Measurements from ENCODE around the gene CUL2.
"Not testable (repeated sequence)": the region's sequence is repeated elsewhere in the genome, so short reads cannot be mapped to it uniquely, and the experiment has no call there.

Gene CUL2

DNA sequence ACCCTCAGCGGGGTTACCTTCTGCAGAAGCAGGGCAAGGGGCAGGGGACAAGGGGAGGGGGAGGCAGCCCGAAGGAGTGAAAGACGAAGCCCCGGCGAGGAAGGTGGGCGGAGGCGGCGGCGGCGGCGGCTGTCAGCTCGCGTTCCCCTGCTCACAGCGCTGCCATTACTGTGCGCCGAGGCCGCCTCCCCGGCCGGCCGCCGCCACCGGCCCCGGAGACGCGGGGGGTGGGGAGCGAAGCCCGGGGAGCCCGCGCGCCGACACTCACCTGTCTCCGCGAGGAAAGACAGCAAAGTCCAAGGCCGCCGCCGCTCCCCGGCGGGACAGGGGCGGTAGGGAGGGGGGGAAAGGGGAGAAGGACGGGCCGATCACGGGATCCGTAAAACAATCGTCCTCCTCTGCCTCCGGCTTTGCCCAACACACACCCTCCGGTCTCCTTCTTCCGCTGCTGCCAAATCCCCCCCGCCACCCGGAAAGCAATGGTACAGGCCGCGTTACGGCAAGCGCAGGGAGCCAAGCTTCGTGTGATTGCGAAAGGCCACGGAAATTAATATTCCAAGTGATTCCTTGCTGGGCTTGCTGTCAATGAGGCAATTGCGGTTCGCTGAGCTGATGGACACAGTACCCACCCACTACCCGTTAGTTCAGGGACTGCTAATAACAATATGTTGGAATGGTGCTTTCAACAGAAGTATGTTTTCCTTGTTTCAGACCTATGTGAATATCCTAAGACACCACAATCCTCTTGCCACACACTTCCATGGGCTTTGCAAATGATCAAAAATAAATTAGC, at the start of gene CUL2:
Gene CUL2, minus strand, starts transcription at position 180 of the 793 bp plus-strand sequence. CDS start 19,024 bp downstream, outside the sequence.
- peak; percentile 83 to 87 for DNase-seq (ENCODE audit: low read depth in 2 of 2)

DNA sequence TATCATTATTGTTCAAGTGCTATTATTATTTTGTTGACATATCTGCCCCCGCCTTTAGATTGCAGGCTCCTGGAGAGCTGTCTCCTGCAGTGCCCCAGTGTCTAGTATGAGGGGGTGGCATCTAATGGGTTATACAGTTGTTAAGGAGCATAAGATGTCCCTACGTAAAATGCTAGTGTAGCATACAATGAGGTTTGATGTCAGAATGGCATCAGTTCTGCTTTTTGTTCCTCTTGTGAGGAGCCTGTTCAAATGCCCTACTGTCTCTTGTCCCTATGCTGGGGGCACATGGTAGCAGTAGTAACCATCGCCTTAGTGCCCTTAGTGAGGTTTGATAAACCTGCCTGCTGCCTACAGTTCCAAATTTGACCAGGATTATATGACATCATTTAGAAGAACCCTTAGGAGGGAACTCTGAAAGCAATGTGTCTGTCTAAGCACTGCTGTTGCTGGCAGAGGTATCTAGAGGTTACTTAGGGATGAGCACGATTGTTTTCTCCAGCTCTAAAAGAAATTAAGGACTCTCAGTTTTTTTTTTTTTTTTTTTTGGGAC, 46.2 kb upstream of the CUL2 start:
- no peak for DNase-seq (ENCODE audit: low read depth in 2 of 2)

DNA sequence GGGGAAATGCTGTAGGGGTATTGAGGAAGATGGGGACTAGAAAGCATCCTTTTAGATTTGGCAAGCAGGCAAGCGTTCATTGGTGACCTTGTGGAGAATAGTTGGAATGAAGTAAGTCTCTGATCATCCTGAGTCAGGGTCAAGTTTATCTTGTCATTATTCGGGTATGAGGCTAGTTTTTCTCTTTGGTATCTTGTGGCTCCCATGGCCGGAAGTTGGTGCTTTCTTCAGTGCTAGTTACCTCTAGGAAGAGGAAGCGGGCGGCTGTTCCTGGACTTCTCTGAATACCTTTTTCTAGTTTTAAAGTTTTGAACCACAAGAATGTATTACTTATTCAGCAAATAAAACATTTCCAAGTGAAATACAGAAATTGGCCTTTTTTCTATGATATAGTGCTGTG, 45.7 kb upstream of the CUL2 start:
- DNase-seq (ENCODE audit: low read depth in 2 of 2): no peak

DNA sequence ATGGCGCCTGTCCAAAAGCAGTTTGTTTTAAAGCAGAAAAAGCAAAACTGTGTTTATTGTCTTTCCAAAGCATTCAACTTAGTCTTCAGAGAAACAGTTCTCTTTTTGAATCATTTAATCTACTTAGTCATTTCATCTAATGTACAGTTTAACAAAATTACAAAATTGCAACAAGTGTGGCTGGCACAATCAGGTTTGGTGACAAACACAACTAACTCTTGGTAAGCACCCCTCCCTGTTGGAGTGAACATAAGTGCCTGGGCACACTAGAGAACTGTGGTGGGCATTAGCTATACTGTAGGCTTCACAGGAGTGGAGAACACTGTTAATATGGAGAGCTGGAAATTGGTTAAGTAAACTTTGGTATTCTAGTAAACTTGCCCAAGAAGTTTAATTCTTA, 43.4 kb upstream of the CUL2 start:
- DNase-seq (ENCODE audit: low read depth in 2 of 2): no peak

DNA sequence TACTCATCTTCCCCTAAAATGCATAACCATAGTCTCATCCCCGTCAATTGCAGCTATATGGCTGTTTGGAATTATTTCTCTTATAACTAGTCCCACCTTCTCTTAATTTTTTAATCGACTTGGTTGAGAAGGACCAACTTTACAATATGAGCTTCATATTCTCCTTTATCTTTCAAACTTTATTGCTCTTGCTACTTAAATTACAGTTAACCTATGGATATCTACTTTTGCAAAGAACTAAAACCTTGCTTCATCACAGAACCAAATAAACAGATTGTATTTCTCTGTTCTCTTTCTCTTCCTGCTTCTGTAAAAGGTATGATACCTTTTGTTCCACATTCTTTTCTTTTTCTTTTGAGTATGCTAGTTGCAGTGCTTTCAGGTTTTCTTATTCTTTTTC, 42.6 kb upstream of the CUL2 start:
- no peak for DNase-seq (ENCODE audit: low read depth in 2 of 2)

DNA sequence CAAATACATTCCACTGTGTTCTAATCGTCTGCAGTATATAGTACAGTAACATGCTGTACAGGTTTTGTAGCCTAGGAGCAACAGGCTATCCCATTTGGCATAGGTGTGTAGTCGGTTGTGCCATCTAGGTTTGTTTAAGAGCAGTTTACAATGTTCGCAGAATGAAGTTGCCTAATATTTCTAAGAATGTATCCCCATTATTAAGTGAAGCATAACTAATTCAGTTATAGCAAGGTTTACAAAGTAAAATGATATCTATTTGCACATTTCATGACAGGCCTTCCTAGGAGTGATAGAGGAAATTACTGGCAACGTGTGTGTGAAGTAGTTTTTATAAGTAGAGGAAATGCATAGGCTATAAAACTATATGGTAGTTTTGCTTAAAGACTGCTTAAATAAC, 40.5 kb upstream of the CUL2 start:
- DNase-seq (ENCODE audit: low read depth in 2 of 2): no peak

DNA sequence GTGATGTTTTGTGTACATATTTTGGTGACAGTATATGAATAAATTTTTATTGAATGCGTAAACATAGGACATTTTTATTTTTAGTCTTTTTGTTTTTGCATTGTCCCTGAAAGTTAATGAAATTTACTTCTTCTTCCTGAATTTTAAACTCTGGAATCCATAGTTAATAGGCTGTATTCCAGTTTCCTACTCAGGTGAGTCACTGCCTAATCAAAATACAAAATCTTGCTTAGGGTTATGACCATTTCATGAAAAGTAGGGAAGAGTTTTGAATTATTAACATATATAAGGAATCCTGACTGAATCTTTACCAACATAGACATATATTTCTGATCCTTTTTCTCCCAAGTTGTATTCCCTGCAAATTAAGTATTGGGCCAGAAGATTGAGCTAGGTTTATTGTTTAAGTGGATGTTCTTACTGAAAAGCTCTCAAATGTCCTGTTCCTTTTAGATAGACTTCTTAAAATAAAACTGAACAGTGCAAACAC, 39.1 kb upstream of the CUL2 start:
- DNase-seq (ENCODE audit: low read depth in 2 of 2): no peak

DNA sequence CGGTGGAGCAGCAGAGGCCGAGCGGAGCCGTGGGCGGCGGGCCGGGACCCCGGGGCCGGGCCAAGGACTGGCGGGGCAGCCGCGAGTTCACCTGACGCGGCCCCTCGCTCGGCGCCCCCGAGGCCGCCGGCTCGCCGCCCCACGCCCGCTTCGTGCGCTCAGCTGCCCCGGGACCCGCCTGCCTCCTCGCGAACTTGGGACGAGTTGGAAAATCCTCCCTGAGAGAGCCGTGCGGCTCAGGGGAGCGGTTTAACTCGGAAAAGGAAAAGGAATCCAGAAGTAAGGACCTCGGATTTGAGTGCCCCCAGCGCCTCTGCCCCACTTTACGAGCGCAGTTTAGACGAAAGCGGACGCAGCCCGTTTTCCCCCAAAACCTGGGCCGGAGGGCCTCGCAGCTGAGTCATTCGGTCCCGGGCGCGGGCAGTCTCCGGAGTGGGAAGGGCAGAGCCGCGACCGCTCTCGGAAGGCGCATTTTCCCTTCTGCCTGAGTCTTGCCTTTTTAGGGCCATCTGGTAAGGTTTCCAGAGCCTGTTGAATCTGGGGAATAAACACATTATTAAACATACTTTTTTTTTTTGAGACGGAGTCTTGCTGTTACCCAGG, 37.2 kb upstream of the CUL2 start:
- DNase-seq (ENCODE audit: low read depth in 2 of 2): peak in 1 of 2 donors; percentile 44

DNA sequence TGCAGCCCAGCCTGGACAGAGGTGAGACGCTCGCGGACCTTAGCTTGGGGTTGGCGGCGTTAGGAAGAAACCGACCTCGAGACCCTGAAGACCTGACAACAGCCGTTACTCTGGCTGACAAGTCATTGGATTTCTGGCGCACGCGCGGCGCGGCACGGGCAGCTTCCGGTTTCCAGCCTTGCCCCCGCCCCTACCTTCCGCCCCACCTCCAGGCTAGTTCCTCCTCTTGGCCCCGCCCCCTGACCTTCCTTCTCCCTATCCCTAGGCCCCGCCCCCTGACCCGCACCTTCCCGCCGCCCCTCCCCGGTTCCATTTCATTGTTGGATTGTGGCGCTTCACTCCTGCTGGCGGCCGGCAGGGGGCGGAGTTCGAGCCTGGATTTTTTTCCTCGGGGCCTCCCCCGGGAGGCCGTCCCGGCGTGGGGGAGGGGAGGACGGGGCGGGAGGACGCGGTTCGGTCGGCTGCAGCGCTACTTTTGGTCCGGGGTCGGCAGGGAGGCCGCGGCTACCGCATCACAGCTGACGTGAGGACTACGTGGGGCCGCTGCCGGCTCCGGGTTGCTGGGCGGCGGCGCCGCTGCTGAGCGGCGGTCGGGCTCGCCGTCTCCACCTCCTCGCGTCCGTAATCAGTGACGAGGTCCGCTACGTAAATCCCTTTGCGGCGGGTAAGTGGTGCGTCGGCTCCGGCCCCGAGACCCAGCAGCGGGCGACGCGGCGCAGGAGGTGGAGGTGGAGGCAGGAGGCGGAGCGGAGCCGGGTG, 36.6 kb upstream of the CUL2 start, which contains the start of gene CREM:
Gene CREM, plus strand, starts transcription at position 317 of the 759 bp plus-strand sequence. CDS start 10,990 bp downstream, outside the sequence.
- peak; percentile 100 for DNase-seq (ENCODE audit: low read depth in 2 of 2)

DNA sequence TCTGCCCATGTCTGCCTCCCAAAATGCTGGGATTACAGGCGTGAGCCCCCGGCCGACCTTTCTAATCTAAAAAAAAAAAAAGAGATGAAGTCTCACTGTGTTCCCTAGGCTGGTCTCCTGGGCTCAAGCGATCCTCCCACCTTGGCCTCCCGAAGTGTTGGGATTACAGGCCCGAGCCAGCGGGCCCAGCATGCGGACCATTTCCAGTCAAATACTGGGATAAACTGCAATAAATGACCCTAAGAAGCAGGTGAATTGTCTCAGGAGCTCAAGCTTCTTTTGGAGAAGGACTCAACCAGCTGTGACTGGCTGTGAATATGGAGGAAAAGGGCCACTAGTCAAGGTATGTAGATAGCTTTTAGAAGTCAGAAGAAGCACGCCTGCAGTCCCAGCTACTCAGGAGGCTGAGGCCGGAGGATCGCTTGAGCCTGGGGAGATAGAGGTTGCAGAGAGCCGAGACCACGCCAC, 36.0 kb upstream of the CUL2 start:
- no peak for DNase-seq (ENCODE audit: low read depth in 2 of 2)

DNA sequence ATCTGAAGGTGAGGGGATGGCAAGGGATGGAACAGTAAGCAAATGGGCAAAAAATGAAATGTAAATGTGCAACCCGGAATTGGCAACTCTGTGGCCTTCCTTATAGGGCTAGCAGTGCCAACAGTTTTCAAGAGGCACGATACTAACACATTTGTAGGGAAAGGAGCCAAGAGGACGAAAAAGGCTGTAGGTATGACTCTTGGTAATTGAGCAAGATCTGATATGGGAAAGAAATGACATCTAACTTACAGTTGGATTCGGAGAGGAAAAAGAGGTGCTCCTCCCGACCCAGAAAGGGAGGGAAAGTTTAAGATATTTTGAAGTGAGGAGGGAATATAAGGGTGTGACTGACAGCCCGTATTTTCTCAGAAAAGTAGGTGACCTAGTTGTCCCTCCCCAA, 34.4 kb upstream of the CUL2 start:
- DNase-seq (ENCODE audit: low read depth in 2 of 2): no peak

DNA sequence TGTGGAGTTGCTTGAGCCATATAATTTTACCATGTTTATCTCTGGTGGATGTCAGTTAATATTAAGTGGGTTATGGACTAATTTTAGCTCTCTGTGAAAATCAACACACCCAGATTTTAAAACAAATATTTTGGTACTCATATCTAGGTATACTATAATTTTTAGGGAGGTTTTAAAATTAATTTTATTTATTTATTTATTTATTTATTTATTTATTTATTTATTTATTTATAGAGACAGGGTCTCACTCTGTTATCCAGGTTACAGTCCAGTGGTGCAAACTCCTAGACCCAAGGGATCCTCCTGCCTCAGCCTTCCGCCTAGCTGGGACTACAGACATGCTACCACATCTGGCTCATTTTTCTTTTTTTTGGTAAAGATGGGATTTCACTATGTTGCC, 29.2 kb upstream of the CUL2 start:
- no peak for DNase-seq (ENCODE audit: low read depth in 2 of 2)

DNA sequence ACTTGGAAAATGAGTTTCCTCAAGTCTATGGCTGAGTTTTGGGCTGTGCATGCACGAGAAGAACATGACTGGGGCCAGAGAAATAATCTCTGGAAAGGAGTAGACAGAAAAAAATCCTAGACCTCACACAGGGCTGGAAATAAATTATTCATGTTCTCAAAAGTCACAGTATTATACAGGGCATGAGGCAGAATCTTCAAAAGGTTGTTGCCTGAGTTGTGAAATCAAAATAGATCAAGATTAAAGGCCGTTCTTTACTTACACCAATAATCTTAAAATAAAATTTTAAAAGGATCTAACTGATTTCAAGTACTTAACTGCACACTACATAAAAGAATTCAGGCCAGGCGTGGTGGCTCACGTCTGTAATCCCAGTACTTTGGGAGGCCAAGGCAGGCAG, 22.4 kb upstream of the CUL2 start:
- DNase-seq (ENCODE audit: low read depth in 2 of 2): no peak

DNA sequence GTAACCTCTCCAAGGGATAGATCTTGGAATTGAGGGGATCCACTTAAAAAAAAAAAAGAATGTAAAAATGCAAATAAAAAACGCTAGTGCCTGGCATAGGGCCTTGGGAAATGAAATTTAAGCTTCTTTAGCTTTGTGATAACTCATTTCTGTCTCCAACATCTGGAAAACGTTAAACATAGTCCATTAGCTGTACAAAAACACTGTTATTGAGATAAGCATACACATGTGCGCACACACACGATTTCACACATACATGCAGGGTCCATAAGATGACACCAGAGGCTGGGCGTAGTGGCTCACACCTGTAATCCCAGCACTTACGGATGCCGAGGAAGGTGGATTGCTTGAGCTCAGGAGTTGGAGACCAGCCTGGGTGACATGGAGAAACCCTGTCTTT, 13.7 kb upstream of the CUL2 start:
- DNase-seq (ENCODE audit: low read depth in 2 of 2): no peak

DNA sequence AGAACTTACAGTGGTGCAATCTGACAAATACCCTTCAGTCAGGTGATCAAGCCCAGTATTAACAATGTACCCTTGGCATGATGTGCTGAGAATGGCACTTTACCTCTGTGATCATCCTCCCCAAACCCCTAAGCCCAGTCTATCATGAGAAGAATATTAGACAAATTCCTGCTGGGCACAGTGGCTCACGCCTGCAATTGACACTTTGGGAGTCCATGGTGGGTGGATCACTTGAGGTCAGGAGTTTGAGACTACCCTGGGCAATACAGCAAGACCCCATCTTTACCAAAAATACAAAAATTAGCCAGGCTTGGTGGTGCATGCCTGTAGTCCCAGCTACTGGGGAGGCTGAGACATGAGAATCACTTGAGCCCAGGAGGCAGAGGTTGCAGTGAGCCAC, 7.4 kb upstream of the CUL2 start:
- no peak for DNase-seq (ENCODE audit: low read depth in 2 of 2)

DNA sequence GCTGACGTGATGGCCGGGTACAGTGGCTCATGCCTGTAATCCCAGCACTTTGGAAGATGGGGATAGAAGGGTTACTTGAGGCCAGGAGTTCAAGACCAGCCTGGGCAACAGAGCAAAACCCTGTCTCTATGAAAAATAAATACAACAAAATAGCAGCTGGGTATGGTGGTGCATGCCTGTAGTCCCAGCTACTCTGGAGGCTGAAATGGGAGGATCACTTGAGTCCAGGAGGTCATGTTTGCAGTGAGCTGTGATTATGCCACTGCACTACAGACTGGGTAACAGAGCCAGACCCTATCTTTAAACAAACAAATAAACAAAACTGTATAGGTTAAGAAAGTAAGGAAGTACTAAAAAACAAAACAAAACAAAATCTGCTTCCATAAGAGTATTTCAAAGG, 6.2 kb upstream of the CUL2 start:
- DNase-seq (ENCODE audit: low read depth in 2 of 2): no peak

DNA sequence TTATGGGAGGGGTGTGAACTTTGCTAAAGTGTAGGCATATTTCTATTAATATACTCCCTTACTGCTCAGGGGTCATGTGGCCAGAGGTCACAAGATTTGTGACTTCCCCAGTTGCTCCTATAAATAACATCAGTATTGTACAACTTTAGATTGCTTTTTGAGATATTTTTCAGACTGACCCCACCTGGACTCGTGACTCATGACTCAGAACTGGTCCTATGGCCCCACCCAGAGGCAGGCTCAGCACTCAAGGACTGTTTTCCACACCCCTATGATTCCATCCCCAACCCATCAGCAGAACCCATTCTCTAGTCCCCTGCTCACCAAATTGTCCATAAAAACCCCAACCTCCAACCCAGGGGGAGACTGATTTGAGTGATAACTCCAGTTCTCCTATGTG, 2.7 kb upstream of the CUL2 start:
- DNase-seq (ENCODE audit: low read depth in 2 of 2): no peak

DNA sequence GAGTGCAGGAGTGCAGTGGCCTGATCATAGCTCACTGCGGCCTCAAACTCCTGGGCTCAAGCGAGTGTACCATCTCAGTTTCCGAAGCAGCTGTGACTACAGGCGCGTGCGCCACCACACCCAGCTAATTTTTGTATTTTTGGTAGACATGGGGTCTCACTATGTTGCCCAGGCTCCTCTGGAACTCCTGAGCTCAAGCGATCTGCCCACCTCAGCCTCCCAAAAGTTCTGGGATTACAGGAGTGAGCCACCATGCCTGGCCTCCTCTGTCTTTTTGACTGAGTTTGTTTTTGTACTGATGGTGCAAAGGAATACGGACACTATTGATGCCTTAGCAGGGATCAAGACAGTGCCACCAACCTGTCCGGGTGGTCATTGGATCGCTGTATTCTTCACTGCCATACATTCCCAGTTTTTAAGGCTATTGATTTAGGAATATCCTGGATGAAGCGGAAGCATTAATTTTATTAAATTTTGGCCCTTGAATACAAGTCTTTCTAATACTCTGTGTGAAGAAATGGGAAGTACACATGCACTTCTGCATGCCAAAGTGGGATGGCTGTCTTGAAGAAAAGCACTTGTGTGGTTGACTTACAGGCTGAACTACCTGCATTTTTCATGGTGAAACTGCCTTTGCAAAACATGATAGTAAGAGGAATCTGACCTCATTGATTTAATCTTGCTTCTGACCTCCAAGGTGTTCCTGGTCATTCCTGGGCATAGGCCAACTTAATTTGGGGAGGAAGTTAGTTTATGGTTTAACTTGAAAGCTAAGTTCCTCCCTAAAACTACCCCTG, 2.1 kb upstream of the CUL2 start:
- DNase-seq (ENCODE audit: low read depth in 2 of 2): no peak

DNA sequence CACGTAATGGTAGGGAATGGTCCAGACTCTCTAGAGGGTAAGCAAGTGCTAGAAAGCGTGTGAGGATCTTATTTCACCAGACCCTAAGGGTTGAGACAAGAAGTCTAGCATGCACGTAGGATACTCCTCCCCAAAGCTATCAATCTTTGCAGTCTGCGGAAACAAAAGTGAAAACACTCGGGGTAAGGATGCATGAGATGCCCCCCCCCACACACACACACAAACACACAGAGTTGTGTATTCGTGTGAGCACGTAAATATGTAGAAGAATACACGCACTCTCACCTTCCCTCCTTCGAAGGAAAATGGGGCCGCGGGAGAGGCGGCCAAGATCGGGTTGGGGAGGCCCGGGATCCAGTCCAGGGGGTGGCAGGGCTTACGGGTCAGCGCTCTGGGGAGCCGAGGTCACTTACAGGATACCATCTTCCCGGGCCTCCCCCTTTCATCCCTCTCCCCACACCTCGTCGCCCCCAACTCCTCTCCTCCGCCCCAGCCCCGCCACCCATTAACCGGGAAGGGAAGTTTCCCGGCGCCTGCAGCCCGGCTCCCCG, 455 bp downstream of the CUL2 start:
- no peak for DNase-seq (ENCODE audit: low read depth in 2 of 2)

DNA sequence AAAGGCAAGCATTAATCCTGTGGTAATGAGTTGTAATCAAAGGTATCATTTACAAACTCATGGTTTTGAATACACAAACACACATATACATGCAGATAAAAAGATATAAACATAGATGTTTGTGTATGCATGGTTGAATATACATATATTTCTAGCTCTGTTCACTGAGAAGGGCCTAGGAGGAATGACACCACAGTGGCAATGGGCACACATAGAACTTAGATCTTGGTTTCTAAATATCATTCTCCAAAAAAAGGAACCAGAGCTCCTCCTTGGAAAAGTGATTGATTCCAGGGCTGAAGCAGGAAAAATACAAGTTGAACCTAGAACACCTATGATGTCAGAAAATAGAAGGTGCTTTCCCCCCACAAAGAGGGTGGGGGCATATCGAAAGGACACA, 6.9 kb downstream of the CUL2 start:
- no peak for DNase-seq (ENCODE audit: low read depth in 2 of 2)

DNA sequence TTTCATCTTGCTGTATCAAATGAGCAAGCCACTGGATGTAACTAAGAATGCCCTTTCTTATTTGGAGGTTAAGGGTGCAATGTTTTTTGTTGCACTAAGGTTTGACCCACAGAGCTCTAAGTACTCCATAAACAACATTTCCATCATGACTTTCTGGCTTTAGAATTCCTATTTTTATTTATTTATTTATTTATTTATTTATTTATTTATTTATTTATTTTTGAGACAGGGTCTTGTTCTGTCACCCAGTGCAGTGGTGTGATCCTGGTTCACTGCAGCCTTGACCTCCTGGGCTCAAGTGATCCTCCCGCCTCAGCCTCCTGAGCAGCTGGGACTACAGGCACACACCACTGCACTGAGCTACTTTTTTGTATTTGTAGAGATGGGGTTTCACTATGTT, 9.9 kb downstream of the CUL2 start:
- DNase-seq (ENCODE audit: low read depth in 2 of 2): not testable (repeated sequence)
